GM21825 (cell line): ENCODE results near the gene SMOC2.

Source experiments
- ATAC-seq: cut with Tn5 transposase; IDR thresholded peaks from one replicate; pipeline ENCODE4 v1.9.1; 2021; ENCODE audit warnings: mild to moderate bottlenecking, moderate library complexity; ENCODE audit not compliant: unreplicated experiment

SMOC2 gene

DNA sequence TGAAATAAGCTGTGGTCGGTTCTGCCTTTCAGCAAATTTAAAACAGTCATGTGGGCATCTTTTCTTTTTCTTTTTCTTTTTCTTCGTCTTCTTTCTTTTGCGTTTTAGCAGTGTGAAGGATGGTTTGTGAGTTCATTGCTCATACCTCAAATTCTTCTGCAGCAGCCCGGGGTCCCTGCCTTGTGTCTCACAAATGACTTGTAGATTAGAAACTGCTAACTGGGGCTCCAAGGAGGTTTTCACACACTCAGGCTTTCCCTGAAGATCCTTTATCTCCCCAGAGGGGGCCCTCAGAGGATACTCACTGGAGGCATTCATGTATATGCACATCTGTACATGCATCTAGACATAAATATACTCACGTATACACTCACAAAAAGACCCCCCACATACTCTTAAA lies 1.7 kb downstream of the SMOC2 start:
- ATAC-seq = no peak

DNA sequence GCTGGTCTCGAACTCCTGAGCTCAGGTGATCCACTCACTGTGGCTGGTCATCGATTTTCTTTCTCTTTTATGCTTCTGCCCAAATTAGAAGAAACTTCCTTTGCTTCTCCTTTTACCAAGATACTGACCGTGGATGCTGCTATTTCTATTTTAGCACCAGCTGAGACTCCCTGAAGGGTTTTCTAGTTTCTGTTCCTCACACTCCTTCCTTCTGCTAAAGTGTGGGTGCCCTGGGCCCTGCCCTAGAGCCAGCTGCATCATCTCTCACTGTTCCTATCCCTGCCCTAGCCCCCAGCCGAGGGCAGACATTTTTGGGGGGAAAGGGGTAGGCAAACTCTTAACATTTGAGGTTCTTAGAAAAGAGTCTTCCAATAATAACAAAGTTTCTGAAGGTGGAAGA lies 6.3 kb downstream of the SMOC2 start:
- no peak for ATAC-seq

- no peak for ATAC-seq
These were observed 6.7 kb downstream of the SMOC2 start for GRCh38 chr6:168447700-168448099.

- no peak for ATAC-seq
These were observed 7.4 kb downstream of the SMOC2 start for GRCh38 chr6:168448243-168448855.

GRCh38 chr6:168450917-168451316 lies 9.9 kb downstream of the SMOC2 start:
- no peak for ATAC-seq

DNA sequence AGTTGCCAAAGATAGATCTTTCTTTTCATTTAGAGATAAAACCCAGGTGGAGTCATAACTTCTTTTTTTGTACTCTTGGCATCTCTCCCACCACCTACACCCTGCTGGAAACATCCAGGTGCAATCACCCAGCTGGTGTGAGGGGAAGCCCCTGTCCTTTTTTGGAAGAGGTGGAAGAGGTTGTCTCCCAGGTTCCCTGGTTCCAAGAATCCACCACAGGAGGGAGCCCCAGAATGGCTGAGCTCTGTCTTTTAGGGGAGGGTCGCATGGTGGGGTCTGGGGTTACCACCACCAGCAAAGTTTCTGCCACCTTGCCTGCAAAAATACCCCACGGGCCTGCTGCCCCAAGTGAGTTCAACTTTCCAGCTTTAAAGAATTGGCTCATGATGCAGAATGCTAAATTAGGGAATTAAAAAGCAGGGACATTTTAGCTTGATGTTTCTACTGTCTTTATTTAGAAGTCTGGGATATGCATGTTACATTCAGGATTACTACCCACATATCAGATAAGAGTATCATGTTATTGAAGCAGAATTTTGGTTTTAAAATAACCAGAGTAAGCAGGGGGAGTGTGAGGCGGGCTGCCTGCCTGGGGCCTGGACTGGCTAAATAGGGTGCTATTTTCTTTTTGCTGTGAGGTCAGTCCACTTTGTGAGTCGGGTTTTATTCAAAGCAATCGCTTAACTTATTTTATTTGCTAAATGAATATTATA lies 11.0 kb downstream of the SMOC2 start:
- ATAC-seq = no peak

DNA sequence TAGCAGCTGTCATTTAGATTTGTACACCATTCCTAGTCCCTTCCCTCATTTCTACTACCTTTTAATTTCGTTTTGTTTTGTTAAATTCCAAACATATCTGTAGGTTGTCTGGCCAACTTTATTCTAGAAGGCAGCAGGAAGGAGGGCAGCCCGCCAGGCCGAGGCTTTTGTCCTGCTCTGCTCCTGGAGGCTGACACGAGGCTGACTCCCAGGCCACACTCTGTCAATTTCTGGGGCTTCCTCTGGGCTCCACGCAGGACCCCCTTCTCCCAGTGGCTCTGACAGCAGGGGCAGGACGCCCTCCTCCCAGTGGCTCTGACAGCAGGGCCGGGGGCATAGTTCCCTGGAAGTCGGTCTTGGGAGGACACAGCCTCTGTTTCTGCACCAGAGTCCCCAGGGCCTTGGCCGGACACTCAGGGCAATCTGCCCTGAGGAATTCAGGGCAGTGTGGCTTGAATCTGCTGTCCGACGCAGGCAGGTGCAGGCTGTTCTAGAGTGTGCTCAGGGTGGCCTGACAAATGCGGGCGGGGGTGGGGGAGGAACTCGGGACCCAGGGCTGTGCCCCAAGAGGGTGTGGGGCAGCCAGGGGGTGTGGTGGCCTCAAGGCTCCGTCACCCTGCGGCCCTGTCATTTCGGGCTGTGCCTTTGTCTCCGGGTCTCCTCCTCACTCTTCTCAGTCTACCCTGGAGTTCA lies 11.8 kb downstream of the SMOC2 start:
- ATAC-seq = no peak

GRCh38 chr6:168455847-168456530 lies 15.0 kb downstream of the SMOC2 start:
- no peak for ATAC-seq

DNA sequence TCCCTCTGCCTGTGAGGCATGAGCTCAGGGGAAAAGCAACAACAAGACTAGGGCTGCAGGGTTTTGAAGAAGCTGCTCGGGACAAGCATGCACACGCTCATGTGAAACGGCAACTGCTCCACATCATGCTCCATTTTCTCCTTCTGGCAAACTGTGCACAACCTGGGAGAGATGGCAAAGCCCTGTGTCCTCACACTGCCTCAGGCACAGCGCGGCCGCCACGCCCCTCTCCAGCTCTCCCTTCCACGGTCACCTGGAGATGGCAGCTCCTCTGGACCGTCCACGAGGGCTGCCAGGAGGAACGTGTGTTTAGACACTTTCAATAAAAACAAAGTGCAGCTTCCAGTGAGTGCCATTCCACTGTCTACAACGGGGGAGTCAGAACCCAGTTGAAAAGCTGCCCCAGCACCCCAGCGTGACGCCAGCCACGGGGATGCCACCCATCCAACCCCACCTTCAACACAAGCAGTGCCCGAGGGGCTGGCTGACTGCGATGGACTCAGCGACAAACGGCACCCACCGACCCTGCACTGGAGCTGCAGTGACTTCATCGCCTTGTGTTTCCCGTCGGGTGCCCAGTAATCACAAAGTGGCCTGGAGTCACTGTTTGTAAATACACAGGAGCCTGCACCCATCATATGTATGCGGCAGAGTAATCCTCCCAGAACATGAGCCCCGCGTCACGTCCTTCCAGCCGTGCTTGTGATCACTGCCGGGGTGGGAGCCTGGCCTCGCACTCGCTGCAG lies 16.1 kb downstream of the SMOC2 start:
- no peak for ATAC-seq

- no peak for ATAC-seq
These were observed 16.6 kb downstream of the SMOC2 start for GRCh38 chr6:168457653-168457934.

DNA sequence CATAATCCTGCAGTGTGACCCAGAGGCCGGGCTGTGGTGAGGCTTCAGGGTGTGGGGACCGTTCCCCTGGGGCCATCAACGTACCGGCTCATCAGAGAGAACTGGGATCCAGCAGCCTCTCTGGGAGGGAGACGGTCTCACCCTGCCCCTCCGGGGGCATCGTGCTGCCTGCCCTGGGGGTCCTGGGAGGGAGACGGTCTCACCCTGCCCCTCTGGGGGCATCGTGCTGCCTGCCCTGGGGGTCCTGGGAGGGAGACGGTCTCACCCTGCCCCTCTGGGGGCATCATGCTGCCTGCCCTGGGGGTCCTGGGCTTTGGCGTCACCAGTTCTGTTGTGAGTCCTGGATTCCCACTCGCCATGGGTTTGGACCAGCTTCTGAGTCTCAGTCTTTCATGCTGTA lies 17.1 kb downstream of the SMOC2 start:
- no peak for ATAC-seq

- no peak for ATAC-seq
These were observed 18.6 kb downstream of the SMOC2 start for GRCh38 chr6:168459572-168459971.

GRCh38 chr6:168462289-168462853 lies 21.4 kb downstream of the SMOC2 start:
- no peak for ATAC-seq

DNA sequence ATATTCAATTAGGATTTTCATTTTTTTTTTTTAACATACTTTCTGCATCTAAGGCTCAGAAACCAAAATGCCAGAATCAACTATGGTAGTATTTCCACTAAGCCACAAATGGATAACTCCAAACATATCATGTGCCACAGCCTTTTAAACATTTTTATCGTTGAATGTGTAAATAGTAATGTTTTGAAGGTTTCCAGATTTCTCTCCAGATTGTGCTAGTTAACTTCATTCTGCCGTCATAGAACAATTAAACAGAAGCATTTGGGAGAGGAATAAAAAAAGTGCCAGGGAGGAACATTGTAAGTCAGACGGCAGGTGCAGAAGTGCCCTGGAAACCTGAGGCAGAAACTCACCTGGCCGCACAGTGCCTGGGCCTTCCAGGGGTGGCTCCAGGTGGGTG lies 23.6 kb downstream of the SMOC2 start:
- ATAC-seq = no peak

- ATAC-seq = no peak
These were observed 27.1 kb downstream of the SMOC2 start for GRCh38 chr6:168468045-168468444.

- ATAC-seq = no peak
These were observed 28.5 kb downstream of the SMOC2 start for GRCh38 chr6:168469521-168469920.

DNA sequence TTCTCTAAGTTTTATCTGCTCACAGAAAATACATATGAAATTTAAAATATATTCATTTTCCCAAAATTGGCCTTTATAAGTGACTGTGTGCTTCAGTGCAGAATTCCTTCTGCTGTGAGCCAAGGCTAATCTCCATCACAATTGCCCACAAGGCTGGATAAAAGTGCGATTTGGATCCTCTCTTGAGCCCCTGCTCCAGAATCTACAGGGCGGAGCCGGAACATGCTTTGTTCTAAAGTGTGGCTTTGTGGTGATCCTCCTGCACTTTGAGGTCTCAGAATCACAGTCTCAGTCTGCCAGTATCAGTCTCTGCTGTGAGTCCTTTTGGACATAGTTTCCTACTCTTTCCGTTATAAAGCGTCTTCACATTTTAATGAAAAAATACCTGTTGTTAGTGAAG lies 28.9 kb downstream of the SMOC2 start:
- ATAC-seq = no peak

DNA sequence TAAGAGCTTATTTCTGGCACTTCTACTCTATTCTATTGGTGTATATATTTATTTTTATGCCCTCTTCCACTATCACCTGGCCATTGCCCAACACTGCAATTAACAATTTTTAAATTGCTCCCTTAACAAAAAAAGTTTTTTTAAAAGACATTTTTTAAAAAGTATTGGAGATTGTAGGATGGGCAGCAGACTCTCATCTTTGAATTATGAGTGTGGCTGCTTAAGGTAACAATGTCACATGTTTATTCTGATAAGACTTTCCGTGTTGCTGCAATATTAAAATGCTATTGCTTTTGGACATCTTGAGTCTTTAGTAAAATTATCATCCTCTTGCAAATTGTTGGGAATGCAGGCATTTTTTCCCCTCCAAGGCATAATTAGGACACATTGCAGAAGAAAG lies 31.4 kb downstream of the SMOC2 start:
- ATAC-seq = no peak

DNA sequence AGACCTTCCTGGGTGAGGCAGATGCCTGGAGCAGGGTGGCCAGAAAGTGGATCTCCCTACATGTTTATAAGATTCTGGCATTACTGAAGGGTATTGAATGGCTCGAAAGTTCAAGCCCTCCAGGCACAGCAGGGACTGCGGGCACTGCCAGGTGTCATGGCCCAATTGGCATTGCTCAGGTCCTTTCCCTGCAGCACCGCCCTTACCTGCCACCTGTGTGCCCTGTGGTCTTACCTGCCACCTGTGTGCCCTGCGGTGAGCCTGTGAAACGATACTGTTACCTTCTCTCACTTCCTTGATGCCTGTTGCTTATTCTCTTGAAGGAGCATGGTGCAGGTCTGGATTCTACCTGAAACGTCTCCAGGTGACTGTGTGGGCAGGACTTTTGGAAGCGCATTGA lies 32.2 kb downstream of the SMOC2 start:
- no peak for ATAC-seq

- no peak for ATAC-seq
These were observed 34.4 kb downstream of the SMOC2 start for GRCh38 chr6:168475188-168476013.
